ENCODE results near the gene ACTN4.
"Not testable (repeated sequence)": the region's sequence is repeated elsewhere in the genome, so short reads cannot be mapped to it uniquely, and the experiment has no call there.

Gene ACTN4

DNA sequence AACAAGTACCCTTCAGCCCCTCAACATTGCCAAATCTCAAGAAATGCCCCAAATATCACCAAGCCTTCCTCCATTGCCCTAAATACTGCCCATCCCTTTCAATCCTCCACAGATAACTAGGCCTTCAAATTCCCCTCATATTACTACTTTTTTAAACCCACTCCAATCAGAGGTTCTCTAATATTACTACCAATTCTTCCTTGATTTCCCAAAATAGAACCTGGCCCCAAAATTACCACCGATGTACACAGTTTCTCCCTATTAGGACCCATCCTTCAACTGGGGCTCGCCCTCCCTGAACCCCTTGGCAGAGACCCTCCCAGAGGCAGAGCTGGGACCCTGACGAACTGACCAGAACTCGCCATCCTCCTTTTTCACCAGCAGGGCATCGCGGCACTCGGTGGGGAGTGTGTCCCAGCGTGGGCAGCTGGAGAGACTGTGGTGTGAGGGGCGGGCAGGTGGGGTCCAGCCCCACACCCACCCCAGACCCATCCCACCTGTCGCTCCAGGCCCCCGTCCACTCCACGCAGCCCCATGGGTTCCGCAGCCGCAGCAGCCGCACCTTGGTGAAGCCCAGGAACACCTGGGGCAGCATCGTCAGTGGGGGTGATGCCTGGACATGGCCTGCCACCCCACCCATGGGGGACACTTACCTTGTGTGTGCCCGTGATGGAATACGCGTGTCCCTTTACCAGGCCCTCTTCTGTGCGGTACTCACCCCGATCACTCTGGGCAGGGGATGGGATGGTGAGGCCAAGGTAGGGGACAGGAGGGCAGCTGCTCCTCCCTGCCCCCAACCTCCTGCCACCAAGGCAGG lies 90.7 kb downstream of the ACTN4 start:
- DNase-seq (ENCODE audit: low read depth) = no peak

DNA sequence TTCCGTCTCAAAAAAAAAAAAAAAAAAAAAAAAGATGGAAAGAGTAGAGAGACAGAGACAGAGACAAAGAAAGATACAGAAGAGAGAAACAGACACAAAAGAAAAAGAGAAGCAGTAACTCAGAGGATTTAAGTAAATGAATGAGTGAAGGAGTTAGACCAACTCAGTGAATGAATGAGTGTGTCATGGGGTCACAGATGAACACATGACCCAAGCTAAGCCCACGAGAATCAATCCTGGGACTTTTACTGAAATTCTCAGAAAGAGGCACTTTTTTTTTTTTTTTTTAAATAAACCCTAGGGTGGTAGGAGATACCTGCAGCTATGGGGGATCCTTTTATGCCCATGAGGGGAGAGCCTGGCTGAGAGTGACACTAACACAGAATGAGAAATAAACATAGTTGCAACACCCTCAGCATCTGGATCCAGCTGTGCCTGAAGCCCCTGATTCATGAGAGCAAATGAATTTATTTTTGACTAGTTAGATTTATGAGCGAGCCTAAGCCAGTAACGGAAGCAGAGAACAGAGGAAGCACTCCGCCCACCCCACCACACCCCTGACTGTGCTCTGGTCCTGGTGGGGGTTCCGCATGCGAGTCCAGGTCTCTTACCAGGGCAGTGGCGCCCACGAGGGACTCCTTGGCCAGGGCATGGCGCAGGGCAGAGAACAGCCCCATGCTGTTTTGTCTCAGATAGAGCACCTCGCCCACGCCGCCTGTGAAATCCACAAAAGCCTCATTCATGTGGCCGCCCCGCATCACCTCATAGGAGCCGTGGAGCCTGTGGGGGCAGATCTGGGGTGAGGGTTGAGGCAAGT lies 92.2 kb downstream of the ACTN4 start:
- no peak for DNase-seq (ENCODE audit: low read depth)

DNA sequence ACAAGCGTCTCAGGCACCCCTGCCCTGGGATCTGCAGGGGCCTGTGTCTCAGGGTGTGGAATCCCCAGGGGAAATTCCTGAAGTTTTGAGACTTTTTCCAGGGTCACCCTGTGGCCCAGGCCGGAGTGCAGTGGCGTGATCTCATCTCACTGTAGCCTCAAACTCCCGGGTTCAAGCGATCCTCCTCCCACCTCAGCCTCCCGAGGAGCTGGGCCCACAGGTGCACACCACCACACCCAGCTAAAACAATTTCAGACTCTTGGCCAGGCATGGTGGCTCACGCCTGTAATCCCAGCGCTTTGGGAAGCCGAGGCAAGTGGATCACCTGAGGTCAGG lies 92.8 kb downstream of the ACTN4 start:
- DNase-seq (ENCODE audit: low read depth) = no peak

DNA sequence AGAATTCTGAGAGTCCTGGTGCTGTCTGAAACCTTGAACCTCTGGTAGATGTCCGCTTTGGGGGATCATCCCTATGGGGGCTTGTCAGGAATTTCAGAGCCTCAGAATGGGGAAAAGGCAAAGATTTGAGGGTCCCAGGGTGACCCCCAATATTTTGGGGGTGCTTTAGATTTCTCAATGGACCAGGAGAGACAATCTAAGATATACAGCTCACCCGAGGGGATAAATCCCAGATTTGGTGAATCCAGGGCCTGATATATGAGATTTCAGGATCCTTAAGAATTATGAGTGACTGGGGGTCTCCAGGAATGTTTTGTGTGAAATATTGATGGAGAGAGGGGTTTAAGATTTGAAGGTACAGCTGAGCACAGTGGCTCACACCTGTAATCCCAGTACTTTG lies 93.5 kb downstream of the ACTN4 start:
- no peak for DNase-seq (ENCODE audit: low read depth)

DNA sequence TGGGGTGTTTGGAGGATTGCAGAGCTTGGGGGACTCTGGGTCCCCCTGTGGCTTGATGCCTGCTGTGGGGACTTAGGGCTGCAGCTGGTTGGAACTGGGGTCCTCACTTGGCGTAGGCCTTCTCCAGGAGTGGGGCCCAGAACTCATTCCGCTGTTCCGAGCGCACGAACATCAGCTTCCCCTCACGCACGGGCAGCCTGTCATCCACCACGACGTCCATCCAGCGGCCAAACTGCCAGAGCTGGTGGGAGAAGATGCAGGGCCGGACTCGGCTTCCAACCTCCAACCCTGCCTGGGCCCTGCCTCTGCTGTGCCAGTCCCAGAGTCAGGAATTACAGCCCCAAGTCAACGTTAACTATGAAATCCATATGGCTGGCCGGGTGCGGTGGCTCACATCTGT lies 94.2 kb downstream of the ACTN4 start:
- no peak for DNase-seq (ENCODE audit: low read depth)

DNA sequence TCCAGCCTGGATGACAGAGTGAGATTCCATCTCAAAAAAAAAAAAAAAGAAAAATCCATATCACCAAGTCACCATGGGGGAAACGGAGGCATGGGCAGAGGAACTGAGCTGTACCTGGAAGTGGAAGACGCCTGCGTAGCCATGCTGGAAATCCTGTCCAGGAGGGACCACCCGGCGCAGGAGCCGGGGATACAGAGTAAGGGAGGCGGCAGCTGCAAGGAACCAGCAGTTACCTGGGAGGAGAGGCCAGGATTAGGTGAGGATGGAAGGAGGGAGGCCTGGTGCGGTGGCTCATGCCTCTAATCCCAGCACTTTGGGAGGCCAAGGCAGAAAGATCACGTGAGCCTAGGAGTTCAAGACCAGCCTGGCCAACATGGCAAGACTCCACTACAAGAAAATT lies 94.8 kb downstream of the ACTN4 start:
- no peak for DNase-seq (ENCODE audit: low read depth)

DNA sequence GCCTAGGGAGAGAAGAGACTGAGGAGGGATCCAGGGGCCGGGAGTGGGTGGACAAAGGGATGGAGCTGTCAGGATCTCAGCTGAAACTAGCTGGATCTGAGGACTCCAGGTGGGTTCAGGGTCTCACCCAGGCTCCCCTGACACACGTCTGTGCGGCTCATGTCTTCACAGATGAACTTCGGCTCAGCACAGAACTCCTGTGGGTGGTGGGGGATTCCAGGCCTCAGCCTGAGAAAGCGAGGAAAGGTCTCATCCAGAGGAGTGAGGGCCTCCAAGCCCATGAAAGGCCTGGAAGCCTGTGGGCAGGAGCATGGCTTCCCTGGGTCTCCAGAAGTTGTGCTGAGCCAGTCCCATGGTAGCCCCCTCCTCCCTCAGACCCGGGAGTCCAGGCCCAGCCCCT lies 95.5 kb downstream of the ACTN4 start:
- no peak for DNase-seq (ENCODE audit: low read depth)

DNA sequence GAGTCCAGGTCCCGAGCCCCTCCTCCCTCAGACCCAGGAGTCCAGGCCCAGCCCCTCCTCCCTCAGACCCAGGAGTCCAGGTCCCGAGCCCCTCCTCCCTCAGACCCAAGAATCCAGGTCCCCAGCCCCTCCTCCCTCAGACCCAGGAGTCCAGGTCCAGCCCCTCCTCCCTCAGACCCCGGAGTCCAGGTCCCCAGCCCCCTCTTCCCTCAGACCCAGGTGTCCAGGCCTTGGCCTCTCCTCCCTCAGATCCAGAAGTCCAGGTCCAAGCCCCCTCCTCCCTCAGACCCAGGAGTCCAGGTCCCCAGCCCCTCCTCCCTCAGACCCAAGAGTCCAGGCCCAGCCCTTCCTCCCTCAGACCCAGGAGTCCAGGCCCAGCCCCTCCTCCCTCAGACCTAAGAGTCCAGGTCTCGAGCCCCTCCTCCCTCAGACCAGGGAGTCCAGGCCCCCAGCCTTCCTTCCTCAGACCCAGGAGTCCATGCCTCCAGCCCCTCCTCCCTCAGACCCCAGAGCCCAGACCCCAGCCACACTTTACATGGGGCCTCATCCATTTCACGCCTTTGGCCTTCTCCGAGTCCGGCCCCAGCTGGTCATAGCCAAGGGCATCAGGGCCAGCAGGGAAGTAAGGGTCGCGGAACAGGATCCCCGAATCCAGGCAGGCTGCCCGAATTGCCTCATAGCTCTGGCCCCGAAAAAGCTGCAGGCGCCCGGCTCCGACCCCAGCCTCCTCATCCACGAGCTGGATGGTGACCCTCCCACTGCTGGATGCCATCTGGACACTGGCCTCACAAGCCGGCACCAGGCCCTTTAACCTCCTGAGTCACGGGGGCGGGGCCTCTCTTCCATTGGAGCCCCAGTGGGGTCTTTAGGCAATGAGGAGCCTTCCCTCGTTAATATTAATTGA lies 96.2 kb downstream of the ACTN4 start:
- no peak for DNase-seq (ENCODE audit: low read depth)

DNA sequence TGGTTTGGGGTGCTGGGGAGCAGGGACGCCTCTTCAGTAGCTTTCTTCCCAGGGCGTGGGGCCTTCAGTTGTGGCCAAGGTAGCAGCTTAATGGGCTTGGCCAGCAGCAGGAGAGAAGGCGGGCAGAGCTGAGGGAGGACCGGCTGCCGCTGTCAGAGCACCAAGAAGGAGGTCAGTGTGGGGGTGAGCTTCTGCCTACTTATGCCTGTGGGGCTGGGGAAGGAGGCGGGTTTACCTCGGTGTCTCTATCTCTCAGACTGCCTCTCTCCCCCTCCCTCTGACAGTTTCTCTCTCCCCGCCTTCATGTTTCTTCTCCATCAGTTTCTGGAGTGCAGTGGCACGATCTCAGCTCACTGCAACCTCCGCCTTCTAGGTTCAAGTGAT lies 96.8 kb downstream of the ACTN4 start, which contains the start of gene CAPN12:
Gene CAPN12 (minus strand): TSS at position 177 of the 384 bp plus-strand sequence. CDS start 309 bp downstream, outside the sequence.
- DNase-seq (ENCODE audit: low read depth) = no peak

DNA sequence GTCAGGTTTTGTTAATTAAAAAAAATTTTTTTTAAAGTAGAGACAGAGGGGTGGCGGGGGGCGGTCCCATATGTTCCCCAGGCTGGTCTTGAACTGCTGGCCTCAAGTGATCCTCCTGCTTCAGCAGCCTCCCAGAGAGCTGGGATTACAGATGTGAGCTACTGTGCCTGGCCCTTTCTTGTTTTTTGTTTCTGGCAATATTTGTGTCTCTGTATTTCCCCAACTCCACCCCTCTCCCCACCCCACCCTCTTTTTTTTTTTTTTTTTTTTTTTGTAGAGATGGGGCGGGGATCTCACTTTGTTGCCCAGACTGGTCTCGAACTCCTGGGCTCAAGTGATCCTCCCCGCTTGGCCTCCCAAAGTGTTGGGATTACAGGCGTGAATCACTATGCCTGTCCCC lies 97.4 kb downstream of the ACTN4 start:
- no peak for DNase-seq (ENCODE audit: low read depth)

DNA sequence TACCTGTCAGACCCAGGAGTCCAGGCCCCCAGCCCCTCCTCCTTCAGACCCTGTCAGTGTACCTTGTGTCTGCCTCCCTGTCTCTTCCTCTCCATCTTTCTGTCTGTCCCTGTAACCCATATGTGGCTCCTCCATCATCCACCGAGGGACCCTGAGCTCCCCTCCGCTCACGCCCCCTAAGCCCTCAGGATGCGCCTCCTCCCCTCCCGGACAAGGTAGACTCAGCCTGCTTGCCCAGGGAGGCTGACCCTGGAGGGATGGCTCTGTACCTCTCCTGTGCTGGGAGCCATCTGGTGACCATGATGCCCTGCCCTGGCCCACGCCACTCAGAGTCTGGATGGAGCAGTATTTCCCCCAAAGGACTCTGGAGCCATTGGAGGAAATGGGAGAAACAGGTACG lies 97.9 kb downstream of the ACTN4 start:
- DNase-seq (ENCODE audit: low read depth) = no peak

DNA sequence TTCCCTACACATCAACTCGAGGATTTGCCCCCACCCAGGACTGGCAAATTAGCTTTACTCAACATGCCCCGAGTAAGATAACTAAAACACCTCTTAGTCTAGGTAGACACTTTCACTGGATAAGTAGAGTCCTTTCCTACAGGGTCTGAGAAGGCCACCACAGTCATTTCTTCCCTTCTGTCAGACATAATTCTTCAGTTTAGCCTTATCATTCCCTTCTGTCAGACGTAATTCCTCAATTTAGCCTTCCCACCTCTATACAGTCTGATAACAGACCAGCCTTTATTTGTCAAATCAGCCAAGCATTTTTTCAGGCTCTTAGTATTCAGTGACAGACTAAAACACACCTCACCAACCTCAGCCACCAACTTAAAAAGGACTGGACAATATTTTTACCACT lies 106.3 kb downstream of the ACTN4 start:
- not testable (repeated sequence) for DNase-seq (ENCODE audit: low read depth)

DNA sequence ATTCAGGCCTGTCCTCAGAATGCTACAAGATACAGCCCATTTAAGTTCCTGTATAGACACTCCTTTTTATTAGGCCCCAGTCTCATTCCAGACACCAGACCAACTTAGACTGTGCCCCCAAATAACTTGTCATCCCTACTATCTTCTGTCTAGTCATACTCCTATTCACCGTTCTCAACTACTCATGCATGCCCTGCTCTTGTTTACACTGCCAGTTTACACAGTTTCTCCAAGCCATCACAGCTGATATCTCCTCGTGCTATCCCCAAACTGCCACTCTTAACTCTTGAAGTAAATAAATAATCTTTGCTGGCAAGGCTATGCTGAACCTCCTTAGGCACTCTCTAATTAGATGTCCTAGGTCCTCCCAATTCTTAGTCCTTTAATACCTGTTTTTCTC lies 106.7 kb downstream of the ACTN4 start:
- not testable (repeated sequence) for DNase-seq (ENCODE audit: low read depth)

DNA sequence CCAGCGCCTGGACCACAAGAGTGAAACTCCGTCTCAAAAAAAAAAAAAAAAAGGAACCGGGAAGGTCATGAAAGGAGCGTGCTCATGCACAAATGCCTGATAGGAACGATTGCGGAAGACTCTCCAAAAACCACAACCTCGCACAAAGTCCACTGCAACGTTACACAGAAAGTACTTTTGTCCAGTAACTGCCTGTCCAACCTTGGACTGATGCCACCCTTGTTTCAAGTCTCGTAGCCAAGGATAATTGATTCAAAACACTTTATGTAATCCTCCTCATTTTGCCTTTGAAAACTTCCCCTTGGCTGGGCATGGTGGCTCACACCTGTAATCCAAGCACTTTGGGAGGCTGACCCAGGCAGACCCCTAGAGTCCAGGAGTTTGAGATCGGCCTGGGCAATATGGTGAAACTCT lies 112.1 kb downstream of the ACTN4 start:
- no peak for DNase-seq (ENCODE audit: low read depth)

DNA sequence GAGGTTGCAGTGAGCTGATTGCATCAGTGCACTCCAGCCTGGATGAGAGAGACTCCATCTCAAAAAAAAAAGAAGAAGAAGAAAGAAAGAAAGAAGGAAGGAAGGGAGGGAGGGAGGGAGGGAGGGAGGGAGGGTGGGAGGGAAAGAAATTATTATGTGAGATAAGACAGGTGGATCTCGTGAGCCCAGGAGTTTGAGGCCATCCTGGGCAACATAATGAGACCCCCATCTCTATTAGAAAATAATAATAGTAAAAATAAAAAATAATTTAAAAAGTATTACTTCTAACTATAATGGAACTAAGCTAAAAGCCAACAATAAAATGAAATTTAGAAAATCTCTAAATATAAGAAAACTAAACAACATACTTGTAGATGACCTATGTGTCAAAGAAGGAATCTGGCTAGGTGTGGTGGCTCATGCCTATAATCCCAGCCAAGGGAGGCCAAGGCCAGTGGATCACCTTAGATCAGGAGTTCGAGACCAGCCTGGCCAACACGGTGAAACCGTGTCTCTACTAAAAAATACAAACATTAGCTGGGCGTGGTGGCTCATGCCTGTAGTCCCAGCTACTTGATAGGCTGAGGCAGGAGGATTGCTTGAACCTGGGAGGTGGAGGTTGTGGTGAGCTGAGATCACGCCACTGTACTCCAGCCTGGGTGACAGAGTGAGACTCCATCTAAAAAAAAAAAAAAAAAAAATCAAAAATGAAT lies 113.5 kb downstream of the ACTN4 start:
- not testable (repeated sequence) for DNase-seq (ENCODE audit: low read depth)

DNA sequence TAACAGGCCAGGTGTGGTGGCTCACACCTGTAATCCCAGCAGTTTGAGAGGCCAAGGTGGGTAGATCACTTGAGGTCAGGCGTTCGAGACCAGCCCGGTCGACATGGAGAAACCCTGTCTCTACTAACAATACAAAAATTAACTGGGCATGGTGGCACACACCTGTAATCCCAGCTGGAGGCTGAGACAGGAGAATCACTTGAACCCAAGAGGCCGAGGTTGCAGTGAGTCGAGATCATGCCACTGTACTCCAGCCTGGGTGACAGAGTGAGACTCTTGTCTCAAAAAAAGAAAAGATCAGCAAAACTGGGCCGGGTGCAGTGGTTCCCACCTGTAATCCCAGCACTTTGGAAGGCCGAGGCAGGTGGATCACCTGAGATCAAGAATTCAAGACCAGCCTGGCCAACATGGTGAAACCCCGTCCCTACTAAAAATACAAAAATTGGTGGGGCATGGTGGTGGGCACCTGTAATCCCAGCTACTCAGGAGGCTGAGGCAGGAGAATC lies 114.5 kb downstream of the ACTN4 start:
- DNase-seq (ENCODE audit: low read depth) = not testable (repeated sequence)

DNA sequence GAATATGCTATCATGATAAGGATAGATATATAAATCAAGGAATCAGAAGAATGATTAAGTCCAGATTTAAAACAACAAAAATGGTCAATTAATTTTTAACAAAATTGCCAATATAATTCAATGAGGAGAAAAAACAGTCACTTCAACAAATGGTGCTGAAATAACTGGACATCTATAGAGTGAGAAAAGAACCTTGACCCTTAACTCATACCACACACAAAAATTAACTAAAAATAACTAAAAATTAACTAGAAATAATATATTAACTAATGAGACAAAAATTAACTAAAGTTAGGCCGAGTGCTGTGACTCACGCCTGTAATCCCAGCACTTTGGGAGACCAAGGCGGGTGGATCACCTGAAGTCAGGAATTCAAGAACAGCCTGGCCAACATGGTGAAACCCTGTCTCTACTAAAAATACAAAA lies 116.4 kb downstream of the ACTN4 start:
- no peak for DNase-seq (ENCODE audit: low read depth)

DNA sequence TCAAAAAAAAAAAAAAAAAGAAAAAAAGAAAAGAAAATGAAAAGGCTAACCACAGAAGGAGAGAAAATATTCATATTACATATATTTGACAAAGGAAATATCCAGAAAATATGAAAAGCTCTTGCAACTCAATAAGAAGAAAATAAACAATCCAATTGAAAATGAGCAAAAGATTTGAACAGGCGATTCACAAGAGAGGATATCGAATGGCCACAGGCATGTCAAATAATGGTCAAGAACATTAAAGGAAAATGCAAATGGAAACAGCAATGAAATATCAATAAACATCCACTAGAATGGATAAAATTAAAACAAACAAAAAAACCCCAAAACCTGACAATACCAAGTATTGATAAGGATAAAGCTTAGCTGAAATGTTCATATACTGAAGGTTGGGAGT lies 117.8 kb downstream of the ACTN4 start:
- DNase-seq (ENCODE audit: low read depth) = no peak

DNA sequence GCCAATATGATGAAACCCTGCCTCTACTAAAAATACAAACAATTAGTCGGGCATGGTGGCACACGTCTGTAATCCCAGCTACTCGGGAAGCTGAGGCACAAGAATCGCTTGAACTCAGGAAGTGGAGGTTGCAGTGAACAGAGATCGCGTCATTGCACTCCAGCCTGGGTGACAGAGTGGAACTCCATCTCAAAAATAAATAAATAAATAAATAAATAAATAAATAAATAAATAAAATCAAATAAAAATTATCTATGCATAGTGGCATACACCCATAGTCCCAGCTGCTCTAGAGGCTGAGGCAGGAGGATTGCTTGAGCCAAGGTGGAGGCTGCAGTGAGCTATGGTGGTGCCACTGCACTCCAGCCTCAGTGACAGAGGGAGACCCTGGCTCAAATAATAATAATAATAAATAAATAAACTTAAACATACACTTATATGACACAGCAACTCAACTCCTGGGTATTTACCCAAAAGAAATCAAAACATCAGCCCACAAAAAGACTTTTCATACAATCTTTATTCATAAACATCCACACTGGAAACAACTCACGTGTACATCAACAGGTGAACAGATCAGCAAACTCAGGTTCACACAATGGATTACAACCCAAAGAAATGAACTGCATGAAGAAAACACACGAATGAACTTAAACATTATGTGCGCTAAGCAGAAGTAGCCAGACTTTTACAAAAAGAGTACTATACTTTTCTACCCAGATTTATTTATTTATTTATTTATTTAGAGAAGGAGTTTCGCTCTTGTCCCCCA lies 119.0 kb downstream of the ACTN4 start:
- no peak for DNase-seq (ENCODE audit: low read depth)

DNA sequence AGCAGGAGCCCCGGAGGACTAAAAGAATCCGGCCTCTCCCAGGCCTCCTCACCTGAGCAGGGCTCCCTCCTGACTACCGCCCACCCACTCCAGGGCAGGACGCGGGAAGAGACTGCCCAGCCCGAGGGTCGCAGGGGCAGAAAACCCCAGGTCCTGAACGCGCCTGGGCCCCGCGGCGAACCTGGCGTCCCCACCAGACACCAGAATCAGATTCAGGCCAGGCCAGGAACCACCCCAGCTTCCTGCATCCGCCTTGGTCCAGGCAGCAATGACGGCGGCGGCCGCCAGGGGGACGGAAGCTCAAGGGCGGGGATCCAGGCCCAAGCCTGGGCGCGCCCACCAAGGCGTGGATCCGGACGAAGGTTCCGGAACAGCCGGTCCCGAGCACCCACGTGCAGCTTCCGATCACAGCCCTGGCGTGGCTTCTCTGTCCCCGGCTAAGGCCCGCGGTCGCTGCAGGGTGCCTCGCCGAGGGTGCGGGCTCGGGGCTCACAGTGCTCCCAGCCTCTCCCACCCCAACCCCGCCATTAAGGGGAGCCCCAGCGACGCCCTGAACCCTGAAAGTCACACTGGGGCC lies 122.3 kb downstream of the ACTN4 start:
- DNase-seq (ENCODE audit: low read depth) = peak; percentile 74

All from fibroblast of gingiva (primary cell).